HepG2 (cell line): ENCODE data around the gene CFAP221. TPM values are rescaled to one million over a fixed set of nuclear protein-coding genes. Genes with fewer than 3 reads are reported as not detected.
A peak's percentile ranks its signal among the peaks of the same experiment; 100 is the strongest.

Experiments used
- IKZF5 ChIP-seq: IDR thresholded peaks from 2 replicates; pipeline ENCODE4 v1.6.1; 2018; ENCODE audit warnings: missing genetic modification reagents, mild to moderate bottlenecking, missing compliant biosample characterization
- LRRFIP1 ChIP-seq: sonication (generic); formaldehyde crosslinking; conservative IDR thresholded peaks from 2 replicates; pipeline ENCODE4 v1.4.0; 2020; ENCODE audit warnings: missing genetic modification reagents
- SP1 ChIP-seq, 2 experiments: fragments of 450-650 bp in 1 of 2; sonication (generic) in 1 of 2; formaldehyde crosslinking in 1 of 2; IDR thresholded peaks; 2 replicates each; pipeline versions ENCODE4 v1.4.0 to v1.6.1; 2016 to 2020; ENCODE audit warnings: missing genetic modification reagents in 1 of 2
- TEF ChIP-seq: sonication (generic); formaldehyde crosslinking; IDR thresholded peaks from 2 replicates; pipeline ENCODE4 v1.5.0; 2020; ENCODE audit warnings: missing genetic modification reagents
- XBP1 ChIP-seq: sonication (generic); formaldehyde crosslinking; IDR thresholded peaks from 2 replicates; pipeline ENCODE4 v1.5.0; 2020; ENCODE audit warnings: missing genetic modification reagents
- ZFP36 ChIP-seq: fragments of 150-350 bp; IDR thresholded peaks from 2 replicates; pipeline ENCODE4 v1.6.1; 2018; ENCODE audit warnings: borderline replicate concordance, low read length, low read depth; ENCODE audit not compliant: partially characterized antibody
- ZFP36L1 ChIP-seq: sonication (generic); formaldehyde crosslinking; IDR thresholded peaks from 2 replicates; pipeline ENCODE4 v1.8.0; 2022; ENCODE audit warnings: mild to moderate bottlenecking, missing genetic modification reagents, moderate library complexity
- ZFP36L2 ChIP-seq: sonication (generic); formaldehyde crosslinking; IDR thresholded peaks from 2 replicates; pipeline ENCODE4 v1.4.0; 2020; ENCODE audit warnings: missing genetic modification reagents
- ZFP90 ChIP-seq: sonication (generic); formaldehyde crosslinking; IDR thresholded peaks from 2 replicates; pipeline ENCODE4 v1.8.0; 2022; ENCODE audit warnings: missing genetic modification reagents, mild to moderate bottlenecking, inconsistent platforms, borderline replicate concordance
- ZNF260 ChIP-seq: sonication (generic); formaldehyde crosslinking; IDR thresholded peaks from 2 replicates; pipeline ENCODE4 v1.4.0; 2020; ENCODE audit warnings: missing genetic modification reagents, low read depth, mild to moderate bottlenecking, borderline replicate concordance
- ZNF263 ChIP-seq: sonication (generic); formaldehyde crosslinking; IDR thresholded peaks from 2 replicates; pipeline ENCODE4 v1.4.0; 2020; ENCODE audit warnings: missing genetic modification reagents
- ZNF281 ChIP-seq: sonication (generic); formaldehyde crosslinking; IDR thresholded peaks from 2 replicates; pipeline ENCODE4 v1.4.0; 2020; ENCODE audit warnings: missing genetic modification reagents, borderline replicate concordance
- ZNF33B ChIP-seq: sonication (generic); formaldehyde crosslinking; IDR thresholded peaks from 2 replicates; pipeline ENCODE4 v1.5.1; 2020; ENCODE audit warnings: mild to moderate bottlenecking, missing genetic modification reagents
- ZNF704 ChIP-seq: sonication (generic); formaldehyde crosslinking; IDR thresholded peaks from 2 replicates; pipeline ENCODE4 v1.8.1; 2023; ENCODE audit warnings: mild to moderate bottlenecking, inconsistent platforms, moderate library complexity, missing genetic modification reagents, borderline replicate concordance
- ZSCAN5A ChIP-seq: sonication (generic); formaldehyde crosslinking; IDR thresholded peaks from 2 replicates; pipeline ENCODE4 v1.8.0; 2022; ENCODE audit warnings: mild to moderate bottlenecking, missing genetic modification reagents, borderline replicate concordance
- polyA plus RNA-seq, 8 experiments: library from polyadenylated mRNA; depleted of rRNA in 3 of 8; stranded (reverse) in 7 of 8; unstranded in 1 of 8; fragments of >200 nt; fragmentation: Illumina TruSeq in 4 of 8; extraction: Trizol in 4 of 8; gene quantifications; 2 replicates each; pipeline versions ENCODE4 v1.2.1 to v1.2.3, GENCODE V29; 2011 to 2016; ENCODE audit warnings: low read depth in 4 of 8, missing spikeins in 1 of 8, mixed read lengths in 1 of 8; ENCODE audit not compliant: insufficient read depth in 1 of 8
- total RNA-seq, 5 experiments: library from RNA; depleted of rRNA; stranded (reverse); fragments of >200 nt; fragmentation: Illumina TruSeq; extraction: Trizol; gene quantifications; 2 replicates each; pipeline ENCODE4 v1.2.3, GENCODE V29; 2016; ENCODE audit warnings: low read depth in 1 of 5

CFAP221 gene
- total and polyA plus RNA-seq, 2 of the 13 experiments (the other 11 are each of a cell fraction or from before 2014, with no cell fraction given): not detected

GRCh38 chr2:119544075-119544938 lies at the start of gene CFAP221 (continued):
- TF ChIP-seq LRRFIP1 (CRISPR knock-in tag) (no peak), ZNF260 (CRISPR knock-in tag) (no peak), ZNF263 (CRISPR knock-in tag) (no peak), ZSCAN5A (CRISPR knock-in tag) (no peak), SP1 (IDR thresholded peaks at IDR 0.05) (no peak), SP1 (CRISPR knock-in tag; IDR thresholded peaks at IDR 0.05) (peak; percentile 89), ZNF33B (CRISPR knock-in tag) (no peak), ZFP36L1 (CRISPR knock-in tag) (no peak), ZNF704 (no peak), ZFP90 (peak; percentile 43; the same call in 1 of the 2 replicates), ZFP36L2 (CRISPR knock-in tag) (no peak), ZFP36 (no peak), XBP1 (no peak), IKZF5 (CRISPR knock-in tag) (no peak), TEF (CRISPR knock-in tag) (no peak), ZNF281 (no peak)
